Testis (tissue), 2 donors: ENCODE measurements around the gene TIMM10.

Experiments used
- POLR2A ChIP-seq: fragments of 450-650 bp; IDR thresholded peaks from one replicate; pipeline ENCODE4 v1.6.1; 2017; ENCODE audit warnings: antibody characterized with exemption, mild to moderate bottlenecking, moderate library complexity
- TF ChIP-seq, protein P1 (sequence below), 3 experiments: fragments of 450-650 bp in 2 of 3; fragments of 200-600 bp in 1 of 3; sonication (generic) in 1 of 3; IDR thresholded peaks; one replicate each; pipeline ENCODE4 v1.5.1; 2016 to 2019; ENCODE audit warnings: antibody characterized with exemption in 3 of 3, mild to moderate bottlenecking in 2 of 3, moderate library complexity in 1 of 3

DNA sequence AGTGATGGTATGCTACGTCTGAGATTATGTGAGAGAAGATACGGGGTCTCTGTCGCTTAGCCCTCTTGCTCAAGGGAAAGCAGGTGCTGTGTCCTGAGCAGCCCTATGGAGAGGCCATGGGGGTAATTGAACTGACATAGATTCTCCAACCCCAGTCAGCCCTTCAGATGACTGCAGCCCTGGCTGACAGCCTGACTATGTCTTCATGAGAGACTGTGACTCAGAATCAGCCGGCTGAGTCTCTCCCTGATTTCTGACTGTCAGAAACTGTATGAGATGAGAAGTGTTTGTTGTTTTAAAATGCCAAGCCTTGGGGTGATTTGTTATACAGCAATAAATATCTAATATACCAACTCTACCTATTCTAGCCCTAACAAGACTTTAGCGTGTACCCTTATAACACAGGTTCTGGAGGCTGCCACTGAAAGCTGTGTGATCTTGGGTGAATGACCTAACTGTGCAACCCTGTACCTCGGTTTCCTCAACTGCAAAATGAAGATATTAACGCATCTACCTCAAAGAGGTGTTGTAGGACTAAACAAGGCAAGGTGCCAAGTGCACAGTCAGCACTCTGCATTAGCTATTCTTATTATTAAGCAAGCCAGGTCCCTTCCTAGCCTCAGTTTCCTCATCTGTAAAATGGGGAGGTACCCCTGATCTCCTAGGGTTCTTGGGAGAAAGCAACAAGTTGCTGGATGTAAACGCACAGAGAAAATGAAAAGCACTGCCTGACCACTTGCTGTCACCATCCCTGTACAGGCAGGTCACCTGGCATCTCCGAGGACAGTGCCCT, 39.9 kb downstream of the TIMM10 start:
- TF ChIP-seq, protein P1, sequence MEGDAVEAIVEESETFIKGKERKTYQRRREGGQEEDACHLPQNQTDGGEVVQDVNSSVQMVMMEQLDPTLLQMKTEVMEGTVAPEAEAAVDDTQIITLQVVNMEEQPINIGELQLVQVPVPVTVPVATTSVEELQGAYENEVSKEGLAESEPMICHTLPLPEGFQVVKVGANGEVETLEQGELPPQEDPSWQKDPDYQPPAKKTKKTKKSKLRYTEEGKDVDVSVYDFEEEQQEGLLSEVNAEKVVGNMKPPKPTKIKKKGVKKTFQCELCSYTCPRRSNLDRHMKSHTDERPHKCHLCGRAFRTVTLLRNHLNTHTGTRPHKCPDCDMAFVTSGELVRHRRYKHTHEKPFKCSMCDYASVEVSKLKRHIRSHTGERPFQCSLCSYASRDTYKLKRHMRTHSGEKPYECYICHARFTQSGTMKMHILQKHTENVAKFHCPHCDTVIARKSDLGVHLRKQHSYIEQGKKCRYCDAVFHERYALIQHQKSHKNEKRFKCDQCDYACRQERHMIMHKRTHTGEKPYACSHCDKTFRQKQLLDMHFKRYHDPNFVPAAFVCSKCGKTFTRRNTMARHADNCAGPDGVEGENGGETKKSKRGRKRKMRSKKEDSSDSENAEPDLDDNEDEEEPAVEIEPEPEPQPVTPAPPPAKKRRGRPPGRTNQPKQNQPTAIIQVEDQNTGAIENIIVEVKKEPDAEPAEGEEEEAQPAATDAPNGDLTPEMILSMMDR (IDR thresholded peaks at IDR 0.05) = no peak
- TF ChIP-seq POLR2A = no peak
